Muscle of back (tissue), 11 donors: ENCODE results near the gene ZNF787. TPM values are rescaled to one million over a fixed set of nuclear protein-coding genes. Genes with fewer than 3 reads are reported as not detected.
A peak's percentile ranks its signal among the peaks of the same experiment; 100 is the strongest.

Experiments used
- DNase-seq, 3 donors: peaks; one replicate each; pipeline versions ENCODE4 v3.0.0 to v3.0.0-alpha.2; 2013
- polyA plus RNA-seq, 10 donors: library from polyadenylated mRNA; unstranded; fragments of 120-200 nt; gene quantifications; one replicate each; pipeline ENCODE4 v1.2.1, GENCODE V29; 2013; ENCODE audit not compliant: insufficient read length in 10 of 10

ZNF787 gene
- polyA plus RNA-seq, 10 donors = 16.0 to 27.3 (median 18.9) TPM

DNA sequence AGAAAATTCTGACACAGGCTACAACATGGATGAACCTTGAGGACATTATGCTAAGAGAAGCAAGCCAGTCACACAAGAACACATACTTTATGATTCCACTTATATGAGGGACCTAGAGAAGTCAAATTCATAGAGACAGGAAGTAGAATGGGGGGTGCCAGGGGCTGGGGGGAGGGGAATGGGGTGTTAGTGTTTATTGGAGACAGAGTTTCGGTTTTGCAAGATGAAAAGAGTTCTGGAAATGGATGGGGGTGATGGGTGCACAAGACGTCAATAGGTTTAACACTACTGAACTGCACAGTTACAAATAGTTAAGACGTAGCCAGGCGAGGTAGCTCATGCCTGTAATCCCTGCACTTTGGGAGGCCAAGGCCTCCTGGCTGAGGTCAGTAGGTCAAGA lies 3.5 kb upstream of the ZNF787 start:
- DNase-seq = no peak

- DNase-seq = peak in 1 of 3 donors; percentile 35
Observed at GRCh38 chr19:56123266-56123891, 2.3 kb upstream of the ZNF787 start.

- DNase-seq = peak; percentile 79 to 86 (median 86)
Observed at GRCh38 chr19:56120371-56121179, 520 bp downstream of the ZNF787 start.

- DNase-seq = no peak
Observed at GRCh38 chr19:56120002-56120370, 1.1 kb downstream of the ZNF787 start.

GRCh38 chr19:56119582-56119978 lies 1.5 kb downstream of the ZNF787 start:
- no peak for DNase-seq

DNA sequence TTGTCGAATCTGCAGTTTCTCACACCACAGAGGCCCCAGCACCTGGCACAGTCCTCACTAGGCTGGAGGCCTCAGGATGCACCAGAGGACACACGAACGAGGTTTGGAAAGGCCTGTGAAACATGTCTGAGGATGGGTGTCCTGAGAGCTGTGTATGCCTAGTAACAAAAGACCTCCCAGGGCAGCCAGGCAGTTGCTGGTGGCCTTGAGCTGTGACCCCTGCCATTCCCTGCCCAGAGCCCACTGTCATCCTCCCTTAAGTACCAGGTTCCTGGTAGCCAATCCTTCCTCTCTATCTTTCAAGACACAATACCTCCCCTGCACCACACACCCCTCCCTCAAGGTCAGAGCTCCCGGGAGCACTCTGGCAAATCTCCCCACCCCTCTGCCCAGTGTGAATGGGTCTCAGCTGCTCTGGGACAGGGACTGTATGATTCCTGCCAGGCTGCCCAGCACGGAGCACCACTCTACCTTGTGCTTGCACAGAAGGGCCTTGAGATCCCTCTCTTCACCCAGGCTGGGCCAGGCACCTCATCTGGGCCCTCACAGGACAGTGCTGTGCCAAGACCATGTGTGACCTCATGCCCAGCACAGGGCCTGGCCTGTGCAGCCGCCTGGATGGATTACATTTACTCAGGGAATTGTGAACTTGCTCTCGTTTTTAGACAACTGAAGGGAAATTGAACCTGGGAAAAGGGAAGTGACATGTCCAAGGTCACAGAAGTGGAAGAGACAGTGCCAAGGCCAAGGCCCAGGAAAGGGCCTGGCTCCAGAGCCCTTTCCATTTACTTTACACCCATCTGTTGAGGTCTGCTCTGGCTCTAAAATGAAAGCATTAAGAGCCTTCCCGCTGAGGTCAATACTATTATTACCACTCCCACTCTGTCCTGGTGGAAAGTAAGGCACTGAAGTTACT lies 2.2 kb downstream of the ZNF787 start:
- DNase-seq = peak in 1 of 3 donors; percentile 3

GRCh38 chr19:56117889-56118288 lies 3.2 kb downstream of the ZNF787 start:
- no peak for DNase-seq

DNA sequence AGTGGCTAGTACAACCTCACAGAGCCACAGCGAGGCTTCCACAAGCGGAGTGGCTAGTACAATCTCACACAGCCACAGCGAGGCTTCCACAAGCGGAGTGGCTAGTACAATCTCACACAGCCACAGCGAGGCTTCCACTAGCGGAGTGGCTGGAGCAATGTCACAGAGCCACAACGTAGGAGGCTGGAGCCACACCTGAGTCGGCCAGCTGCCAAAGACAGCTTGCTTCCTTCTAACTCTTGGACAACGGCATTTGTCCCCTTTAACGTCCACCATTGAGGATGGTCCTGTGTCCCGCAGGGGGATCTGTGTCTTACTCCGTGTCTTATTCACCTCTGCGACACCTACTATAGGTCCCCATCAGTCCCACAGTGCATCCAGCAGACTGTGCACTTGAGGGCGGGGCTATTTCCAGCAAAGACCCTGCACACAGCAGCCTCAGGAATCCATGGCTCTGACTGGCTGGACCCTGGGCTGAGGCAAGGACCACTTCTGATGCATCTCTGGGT lies 3.7 kb downstream of the ZNF787 start:
- no peak for DNase-seq

DNA sequence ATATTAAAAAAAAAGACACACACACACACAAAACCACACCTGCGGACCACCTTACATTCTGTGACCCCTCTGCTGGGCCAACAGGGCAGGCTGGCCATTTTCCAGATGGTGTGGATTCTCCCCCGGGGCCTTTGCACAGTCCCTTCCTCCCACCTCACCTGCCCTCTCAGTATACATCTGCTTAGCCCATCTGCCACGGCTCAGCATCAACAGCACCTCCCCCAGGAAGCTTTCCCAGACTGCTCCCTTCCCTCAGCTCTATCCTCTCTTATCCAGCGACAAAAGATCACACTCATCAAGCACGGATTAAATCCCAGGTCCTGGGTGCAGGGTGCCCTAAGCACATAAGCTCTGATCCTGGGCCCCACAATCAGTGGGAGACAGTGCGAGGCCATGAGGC lies 4.5 kb downstream of the ZNF787 start:
- DNase-seq = no peak

GRCh38 chr19:56115490-56115889 lies 5.6 kb downstream of the ZNF787 start:
- DNase-seq = no peak

DNA sequence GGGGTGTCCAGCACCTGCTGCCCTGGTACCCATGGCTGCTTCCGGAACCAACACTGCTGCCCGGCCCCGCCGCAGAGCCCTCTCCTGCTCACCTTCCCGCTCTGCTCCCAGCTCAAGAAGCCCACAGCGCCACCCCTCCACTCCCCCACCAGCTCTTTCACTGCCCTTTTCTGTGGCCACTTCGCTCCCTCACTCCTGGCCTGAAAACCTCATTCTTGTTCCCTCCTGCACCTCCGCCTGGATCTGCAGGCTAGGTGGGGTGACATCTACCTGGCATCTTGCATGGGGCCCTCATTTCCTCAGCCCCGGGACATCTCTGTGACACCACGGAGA lies 6.4 kb downstream of the ZNF787 start:
- DNase-seq = no peak

DNA sequence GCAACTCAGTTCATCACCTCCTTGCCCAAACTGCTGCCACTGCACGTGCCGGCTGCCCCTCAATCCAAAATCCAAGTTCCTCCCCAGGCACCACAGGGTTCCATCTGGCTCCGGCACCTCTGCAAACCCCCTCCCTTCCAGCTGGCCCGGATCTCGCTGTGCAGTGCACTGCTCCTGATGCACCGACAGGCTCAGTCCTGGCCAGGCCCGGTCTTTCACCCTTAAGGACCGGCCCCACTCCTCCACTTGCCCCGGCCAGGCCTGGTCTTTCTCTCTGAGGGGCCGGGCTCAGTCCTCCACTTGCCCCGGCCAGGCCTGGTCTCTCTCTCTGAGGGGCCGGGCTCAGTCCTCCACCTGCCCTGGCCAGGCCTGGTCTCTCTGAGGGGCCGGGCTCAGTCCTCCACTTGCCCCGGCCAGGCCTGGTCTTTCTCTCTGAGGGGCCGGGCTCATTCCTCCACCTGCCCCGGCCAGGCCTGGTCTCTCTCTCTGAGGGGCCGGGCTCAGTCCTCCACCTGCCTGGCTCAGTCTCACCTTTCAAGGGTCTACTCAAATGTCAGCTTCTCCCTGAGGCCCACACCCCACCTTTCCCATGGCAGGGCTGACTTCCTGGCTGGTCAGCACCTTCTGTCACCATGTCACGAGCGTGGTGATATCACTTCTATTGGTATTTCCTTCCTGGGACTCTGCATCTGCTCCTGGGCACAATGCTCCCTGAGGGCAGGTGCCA lies 6.9 kb downstream of the ZNF787 start:
- no peak for DNase-seq

GRCh38 chr19:56113074-56113632 lies 7.9 kb downstream of the ZNF787 start:
- no peak for DNase-seq

DNA sequence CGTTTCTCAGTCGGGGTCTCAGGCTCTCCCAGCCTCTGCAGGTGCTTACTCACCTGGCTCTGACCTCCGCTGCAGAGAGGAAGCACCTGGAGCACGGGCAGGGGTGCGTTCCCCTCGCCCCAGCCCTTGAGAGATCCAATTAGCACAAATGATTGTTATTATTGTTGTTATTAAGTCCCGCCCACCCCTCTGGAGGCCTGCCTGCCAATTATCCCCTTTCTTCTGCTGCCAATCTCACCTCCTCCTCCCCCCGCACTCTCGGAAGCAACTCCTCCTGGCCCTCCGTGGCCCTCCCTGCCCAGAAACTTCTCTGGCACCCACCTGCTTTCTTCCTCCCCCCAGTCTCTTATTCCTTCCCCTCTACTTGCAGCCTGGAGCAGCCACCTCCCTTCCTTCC lies 8.8 kb downstream of the ZNF787 start:
- DNase-seq = no peak

DNA sequence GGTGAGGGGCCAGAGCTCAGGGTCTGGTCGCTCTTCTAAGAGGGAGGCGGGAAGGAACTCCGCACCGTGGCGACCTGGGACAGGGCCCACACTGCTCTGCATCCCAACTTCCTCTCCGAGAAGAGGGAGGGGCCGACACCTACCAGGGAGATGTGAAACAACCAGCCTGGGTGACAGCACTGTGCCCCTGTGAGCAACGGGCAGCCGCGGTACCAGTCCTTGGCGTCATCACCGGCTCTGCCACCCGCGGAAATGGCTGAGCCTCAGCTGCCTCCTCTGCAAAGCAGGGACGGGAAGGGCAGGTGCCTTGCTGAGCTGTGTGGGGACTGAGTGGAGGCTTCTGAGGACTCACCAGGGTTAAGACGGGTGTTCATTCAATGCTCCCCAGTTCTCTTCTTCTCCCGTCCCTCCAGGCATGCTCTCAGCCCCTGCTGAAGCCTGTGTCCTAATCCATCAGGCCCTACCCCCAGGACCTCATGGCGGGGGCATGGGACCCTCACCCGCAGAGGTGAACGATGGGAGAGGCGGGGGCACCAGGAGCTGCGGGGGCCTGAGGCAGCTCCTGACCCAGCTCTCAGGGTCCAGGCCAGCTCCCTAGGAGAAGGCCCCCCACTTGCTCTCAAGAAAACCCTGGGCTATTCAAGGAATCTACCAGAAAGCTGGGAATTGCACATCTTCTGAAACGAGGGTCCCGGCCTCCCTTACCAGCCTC lies 9.3 kb downstream of the ZNF787 start:
- no peak for DNase-seq

DNA sequence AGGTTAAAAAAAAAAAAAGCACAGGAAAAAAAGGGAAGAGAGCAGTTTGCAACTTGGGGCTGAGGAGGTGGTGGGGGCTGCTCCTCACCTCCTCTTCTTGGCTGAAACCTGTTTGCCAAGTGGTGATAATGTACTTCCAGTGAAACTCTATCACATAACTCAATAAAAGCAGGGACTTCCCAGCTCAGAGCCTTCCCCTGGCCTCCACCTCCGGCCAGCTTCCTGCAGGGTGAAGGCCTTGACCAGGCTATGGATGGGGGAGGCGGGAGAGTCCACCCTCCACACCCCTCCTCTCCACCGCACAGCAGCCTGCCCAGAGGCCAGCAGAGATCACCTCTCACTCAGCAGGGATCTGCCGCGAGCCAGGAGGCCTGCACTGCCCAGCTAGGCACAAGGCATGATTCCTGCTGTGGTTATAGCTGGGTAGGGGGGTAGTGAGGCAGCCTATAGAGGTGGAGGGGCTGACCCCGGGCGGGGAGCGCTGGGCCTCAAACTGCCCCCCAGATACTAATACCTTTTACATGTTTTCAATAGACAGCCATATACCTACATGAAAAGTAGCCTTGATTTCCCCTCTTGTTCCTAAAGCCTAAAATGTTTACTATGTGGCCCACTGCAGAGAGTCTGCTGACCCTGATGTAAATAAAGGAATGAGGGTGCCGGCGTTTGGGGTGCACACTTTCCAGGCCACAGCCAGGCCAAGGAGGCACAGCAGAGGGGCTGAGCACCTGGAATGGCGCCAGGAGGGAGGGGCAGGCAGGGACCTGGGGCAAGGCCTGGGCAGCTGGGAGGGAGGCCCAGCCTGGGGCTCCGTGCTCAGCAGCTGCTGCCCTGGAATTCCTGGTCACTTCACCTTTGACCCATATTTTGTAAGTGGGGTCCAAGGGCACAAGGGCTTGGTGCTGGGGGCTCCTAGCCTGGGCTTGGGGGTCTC lies 10.3 kb downstream of the ZNF787 start:
- DNase-seq = peak in 1 of 3 donors; percentile 45

DNA sequence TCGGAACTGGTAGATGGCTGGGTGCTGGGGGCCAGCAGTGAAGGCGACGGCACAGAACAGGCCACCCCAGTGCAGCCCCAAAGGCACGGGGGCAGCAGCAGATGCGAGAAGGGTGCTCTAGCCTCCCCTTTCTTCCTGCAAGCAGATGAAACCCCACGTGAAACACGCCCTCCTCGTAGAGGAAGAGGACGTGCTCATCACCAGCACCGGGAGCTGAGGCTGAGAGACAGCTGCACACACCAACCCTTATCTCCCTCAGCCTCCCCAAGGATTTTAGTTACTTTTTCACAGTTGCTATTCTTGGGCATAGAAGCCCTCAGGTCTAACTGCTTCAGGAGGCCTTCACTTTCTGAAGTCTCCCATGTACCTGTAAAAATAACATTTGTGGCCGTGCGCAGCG lies 11.9 kb downstream of the ZNF787 start:
- peak in 1 of 3 donors; percentile 65 for DNase-seq

DNA sequence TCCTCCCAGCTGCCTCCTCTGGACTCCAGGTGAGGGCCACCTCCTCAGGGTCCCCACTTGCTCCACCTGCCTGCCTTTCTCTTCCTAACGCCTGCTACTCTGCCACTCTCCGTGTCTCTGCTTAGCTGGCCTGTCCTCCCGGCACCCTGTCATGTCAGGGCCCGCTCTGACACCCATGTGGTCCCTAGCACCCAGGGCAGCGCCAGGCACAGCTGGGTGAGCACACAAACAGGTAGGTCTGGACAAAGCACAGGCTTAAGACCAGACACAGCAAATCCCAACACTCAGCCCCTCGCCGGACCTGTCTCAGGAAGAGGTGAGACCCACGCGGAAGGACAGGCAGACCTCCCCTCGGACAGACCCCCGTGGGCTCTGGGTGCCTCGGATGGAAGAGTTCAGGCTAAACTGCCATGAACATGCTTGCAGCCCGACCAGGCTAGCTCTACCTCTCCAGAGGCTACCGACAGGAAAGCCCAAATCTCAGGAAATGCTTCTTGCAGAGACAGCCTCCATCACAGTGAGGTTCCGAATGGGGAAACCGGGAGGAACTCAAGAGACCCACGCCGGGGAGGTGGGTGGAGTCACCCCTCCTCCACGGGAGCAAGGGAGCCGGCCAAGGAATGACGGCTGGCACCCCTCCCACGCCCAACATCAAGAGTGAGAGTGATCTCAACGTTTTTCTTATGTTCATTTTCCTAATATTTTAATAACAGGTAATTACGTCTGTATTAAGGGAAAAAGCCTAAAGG lies 12.5 kb downstream of the ZNF787 start:
- DNase-seq = peak in 1 of 3 donors; percentile 74
